H1 (cell line): ENCODE measurements around the gene DTNB. TPM values are rescaled to one million over a fixed set of nuclear protein-coding genes. Genes with fewer than 3 reads are reported as not detected.
A peak's percentile ranks its signal among the peaks of the same experiment; 100 is the strongest.

Source experiments
- CTCF ChIA-PET: fragments of 300-600 bp; sonication (Branson Sonifier 250); formaldehyde crosslinking; loops from one replicate; lab custom pipeline; 2021; ENCODE audit not compliant: partially characterized antibody; lab: Charles Lee
- POLR2A ChIA-PET: fragments of 300-600 bp; sonication (Branson Sonifier 250); formaldehyde crosslinking; loops from one replicate; lab custom pipeline; 2021; ENCODE audit warnings: inconsistent platforms; ENCODE audit not compliant: partially characterized antibody; lab: Charles Lee
- DNase-seq, 2 experiments: peaks; one replicate each; pipeline versions ENCODE4 v3.0.0 to v3.0.0-alpha.2; 2010 to 2022; ENCODE audit warnings: low spot score in 2 of 2, low read depth in 1 of 2, mixed read lengths in 1 of 2
- FAIRE-seq: peaks from 2 replicates; lab custom pipeline; 2011; peaks lifted over from hg19 to GRCh38; lab: Jason Lieb, UNC
- H2AFZ ChIP-seq: 2 replicates; pipeline ENCODE4 v1.8.1; 2012; ENCODE audit warnings: low read length, inconsistent platforms
- H2AK5ac ChIP-seq: 2 replicates; pipeline ENCODE4 v1.6.1; 2013; ENCODE audit warnings: low read depth, low read length
- H2BK120ac ChIP-seq: replicated peaks from 2 replicates; pipeline ENCODE3; 2013; ENCODE audit warnings: low read depth, low read length, inconsistent platforms
- H2BK12ac ChIP-seq: 2 replicates; pipeline ENCODE4 v1.6.1; 2013; ENCODE audit warnings: low read depth, low read length
- H2BK15ac ChIP-seq: 2 replicates; pipeline ENCODE4 v1.6.1; 2013; ENCODE audit warnings: low read length
- H2BK20ac ChIP-seq: 2 replicates; pipeline ENCODE4 v1.6.1; 2013; ENCODE audit warnings: low read length
- H2BK5ac ChIP-seq: 2 replicates; pipeline ENCODE4 v1.6.1; 2013; ENCODE audit warnings: low read depth, low read length
- H3K14ac ChIP-seq: 2 replicates; pipeline ENCODE4 v1.6.1; 2013; ENCODE audit warnings: inconsistent platforms; ENCODE audit not compliant: insufficient read length
- H3K18ac ChIP-seq: 2 replicates; pipeline ENCODE4 v1.6.1; 2013; ENCODE audit warnings: low read length; ENCODE audit errors: extremely low read depth
- H3K23ac ChIP-seq: 2 replicates; pipeline ENCODE4 v1.6.1; 2013; ENCODE audit warnings: inconsistent platforms; ENCODE audit not compliant: insufficient read length
- H3K23me2 ChIP-seq: 2 replicates; pipeline ENCODE4 v1.6.1; 2013; ENCODE audit warnings: low read depth, low read length
- H3K27ac ChIP-seq: 2 replicates; pipeline ENCODE4 v1.6.1; 2011; ENCODE audit warnings: low read depth, low read length, inconsistent platforms
- H3K27me3 ChIP-seq, 4 experiments: replicated peaks in 1 of 4; 1 replicate in 1 of 4; 2 replicates in 3 of 4; pipeline versions ENCODE4 v1.6.1 to v1.8.1; 2011 to 2013; ENCODE audit warnings: low read length in 3 of 4, mild to moderate bottlenecking in 3 of 4, inconsistent platforms in 2 of 4, mixed read lengths in 2 of 4, moderate library complexity in 1 of 4; ENCODE audit not compliant: control insufficient read depth in 3 of 4, insufficient read depth in 3 of 4; ENCODE audit errors: extremely low read depth in 1 of 4
- H3K36me3 ChIP-seq, 4 experiments: 2 replicates each; pipeline versions ENCODE4 v1.6.1 to v1.8.1; 2011 to 2013; ENCODE audit warnings: mild to moderate bottlenecking in 4 of 4, low read length in 3 of 4, moderate library complexity in 2 of 4, control low read depth in 1 of 4, inconsistent platforms in 1 of 4; ENCODE audit not compliant: insufficient read depth in 4 of 4, control insufficient read depth in 2 of 4
- H3K4ac ChIP-seq: replicated peaks from 2 replicates; pipeline ENCODE3; 2013; ENCODE audit warnings: low read length, low read depth, mixed read lengths, inconsistent platforms; ENCODE audit not compliant: insufficient read length
- H3K4me1 ChIP-seq, 4 experiments: replicated peaks in 1 of 4; 1 replicate in 1 of 4; 2 replicates in 3 of 4; pipeline versions ENCODE4 v1.6.1 to v1.8.1; 2011 to 2013; ENCODE audit warnings: low read length in 3 of 4, inconsistent platforms in 2 of 4, mixed read lengths in 1 of 4; ENCODE audit not compliant: insufficient read depth in 4 of 4, control insufficient read depth in 3 of 4
- H3K4me2 ChIP-seq, 2 experiments: 2 replicates each; pipeline versions ENCODE4 v1.6.1 to v1.8.1; 2011 to 2013; ENCODE audit warnings: low read depth in 2 of 2, low read length in 2 of 2, control low read depth in 1 of 2, inconsistent platforms in 1 of 2, mild to moderate bottlenecking in 1 of 2; ENCODE audit not compliant: insufficient read depth in 1 of 2
- H3K4me3 ChIP-seq, 4 experiments: fragments of 200-600, 300-600 bp in 1 of 4; sonication (generic), shearing (Covaris generic), sonication (Bioruptor Twin) in 1 of 4; 2 replicates each; pipeline versions ENCODE4 v1.5.1 to v1.8.1; 2011 to 2016; ENCODE audit warnings: low read length in 4 of 4, low read depth in 3 of 4, control low read depth in 2 of 4, inconsistent platforms in 2 of 4, mild to moderate bottlenecking in 2 of 4, mixed read lengths in 1 of 4, moderate library complexity in 1 of 4; ENCODE audit not compliant: insufficient read depth in 2 of 4; ENCODE audit errors: extremely low read depth in 1 of 4
- H3K56ac ChIP-seq: replicated peaks from 2 replicates; pipeline ENCODE3; 2013; ENCODE audit warnings: low read depth, mild to moderate bottlenecking, mixed read lengths, low read length, inconsistent platforms; ENCODE audit not compliant: insufficient read length
- H3K79me1 ChIP-seq: 2 replicates; pipeline ENCODE4 v1.6.1; 2013; ENCODE audit warnings: low read depth, low read length, control low read depth
- H3K79me2 ChIP-seq, 2 experiments: 2 replicates each; pipeline versions ENCODE4 v1.6.1 to v1.8.1; 2012 to 2013; ENCODE audit warnings: low read length in 2 of 2, mild to moderate bottlenecking in 2 of 2, inconsistent platforms in 1 of 2; ENCODE audit not compliant: insufficient read depth in 2 of 2, control insufficient read depth in 1 of 2
- H3K9ac ChIP-seq, 4 experiments: replicated peaks in 1 of 4; 1 replicate in 1 of 4; 2 replicates in 3 of 4; pipeline versions ENCODE4 v1.6.1 to v1.8.1; 2011 to 2013; ENCODE audit warnings: low read depth in 3 of 4, low read length in 3 of 4, control low read depth in 2 of 4, mild to moderate bottlenecking in 2 of 4, moderate library complexity in 2 of 4, inconsistent platforms in 1 of 4; ENCODE audit errors: extremely low read depth in 1 of 4
- H3K9me3 ChIP-seq, 2 experiments: 2 replicates each; pipeline versions ENCODE4 v1.6.1 to v1.8.1; 2012 to 2013; ENCODE audit warnings: mild to moderate bottlenecking in 2 of 2, moderate library complexity in 2 of 2, control low read depth in 1 of 2, inconsistent platforms in 1 of 2, low read depth in 1 of 2, low read length in 1 of 2, mixed read lengths in 1 of 2; ENCODE audit not compliant: insufficient read depth in 2 of 2
- H4K20me1 ChIP-seq, 2 experiments: replicated peaks in 1 of 2; 2 replicates each; pipeline versions ENCODE3 to v1.8.1; 2011 to 2013; ENCODE audit warnings: inconsistent platforms in 2 of 2, low read length in 2 of 2, mild to moderate bottlenecking in 1 of 2; ENCODE audit not compliant: insufficient read depth in 2 of 2, control insufficient read depth in 1 of 2
- H4K5ac ChIP-seq: 2 replicates; pipeline ENCODE4 v1.6.1; 2013; ENCODE audit warnings: low read length, low read depth, mixed read lengths, inconsistent platforms; ENCODE audit not compliant: insufficient read length
- H4K8ac ChIP-seq: 2 replicates; pipeline ENCODE4 v1.8.0; 2013; ENCODE audit warnings: mild to moderate bottlenecking, moderate library complexity, low read length, inconsistent platforms; ENCODE audit not compliant: insufficient read depth; ENCODE audit errors: extremely low read depth
- H4K91ac ChIP-seq: replicated peaks from 2 replicates; pipeline ENCODE3; 2013; ENCODE audit warnings: low read length, mixed read lengths, inconsistent platforms; ENCODE audit not compliant: insufficient read length
- BACH1 ChIP-seq: IDR thresholded peaks from 2 replicates; pipeline ENCODE4 v1.6.1; 2012; ENCODE audit warnings: low read length, improper control_type of control experiment
- CEBPB ChIP-seq: IDR thresholded peaks from 2 replicates; pipeline ENCODE4 v1.6.1; 2012; ENCODE audit warnings: low read depth, low read length
- CHD2 ChIP-seq: IDR thresholded peaks from 2 replicates; pipeline ENCODE4 v1.6.1; 2012; ENCODE audit warnings: low read length, improper control_type of control experiment
- CREB1 ChIP-seq: IDR thresholded peaks from 2 replicates; pipeline ENCODE4 v1.6.1; 2012; ENCODE audit warnings: inconsistent platforms
- EZH2 ChIP-seq: fragments of 200-600 bp; sonication (generic); IDR thresholded peaks from 2 replicates; pipeline ENCODE4 v1.7.1; 2012; ENCODE audit warnings: low read depth, mild to moderate bottlenecking, moderate library complexity, low read length, inconsistent platforms; ENCODE audit not compliant: severe bottlenecking
- HDAC2 ChIP-seq, 2 experiments: fragments of 300-600 bp in 1 of 2; sonication (generic) in 1 of 2; IDR thresholded peaks; 2 replicates each; pipeline ENCODE4 v1.6.1; 2011 to 2012; ENCODE audit warnings: low read depth in 2 of 2, low read length in 2 of 2, mild to moderate bottlenecking in 2 of 2, moderate library complexity in 2 of 2, borderline replicate concordance in 1 of 2, inconsistent platforms in 1 of 2
- NRF1 ChIP-seq: IDR thresholded peaks from 2 replicates; pipeline ENCODE4 v1.6.1; 2011; ENCODE audit warnings: mild to moderate bottlenecking, low read depth, low read length, improper control_type of control experiment
- POLR2A ChIP-seq, 2 experiments: IDR thresholded peaks; 1 replicate in 1 of 2; 2 replicates in 1 of 2; pipeline ENCODE4 v1.6.1; 2011; ENCODE audit warnings: low read depth in 2 of 2, low read length in 2 of 2, mild to moderate bottlenecking in 2 of 2; ENCODE audit errors: control extremely low read depth in 1 of 2
- RAD21 ChIP-seq, 2 experiments: IDR thresholded peaks in 1 of 2; conservative IDR thresholded peaks in 1 of 2; 2 replicates each; pipeline ENCODE4 v1.6.1; 2011; ENCODE audit warnings: low read depth in 2 of 2, low read length in 2 of 2, improper control_type of control experiment in 1 of 2, inconsistent platforms in 1 of 2, mild to moderate bottlenecking in 1 of 2, moderate library complexity in 1 of 2
- SAP30 ChIP-seq: fragments of 300-600 bp; sonication (generic); IDR thresholded peaks from 2 replicates; pipeline ENCODE4 v1.7.1; 2012; ENCODE audit warnings: low read length, moderate library complexity, mild to moderate bottlenecking, inconsistent platforms; ENCODE audit not compliant: insufficient read depth, insufficient replicate concordance
- SP1 ChIP-seq: IDR thresholded peaks from 2 replicates; pipeline ENCODE4 v1.6.1; 2011; ENCODE audit warnings: low read depth, low read length
- SRF ChIP-seq: IDR thresholded peaks from 2 replicates; pipeline ENCODE4 v1.6.1; 2011; ENCODE audit warnings: mild to moderate bottlenecking, low read depth, low read length, moderate library complexity
- ZNF274 ChIP-seq: IDR thresholded peaks from 2 replicates; pipeline ENCODE4 v1.7.0; 2012; ENCODE audit warnings: low read length, borderline replicate concordance; ENCODE audit errors: extremely low read depth
- WGBS, 2 experiments: shearing (Covaris generic) in 1 of 2; methylation state at CpG; one replicate each; pipeline versions ENCODE4 v1.1.6 to v1.1.7; 2013 to 2015; ENCODE audit warnings: low lambda C conversion rate in 2 of 2, mixed read lengths in 2 of 2, inconsistent platforms in 1 of 2, low coverage in 1 of 2, missing lambda C conversion rate in 1 of 2; ENCODE audit not compliant: insufficient replicate concordance in 2 of 2, insufficient coverage in 1 of 2, insufficient read length in 1 of 2; ENCODE audit errors: extremely low coverage in 1 of 2, missing lambda C conversion rate in 1 of 2; 5-methylcytosine and 5-hydroxymethylcytosine counted together
- polyA plus RNA-seq, 7 experiments: library from polyadenylated mRNA; depleted of rRNA in 3 of 7; stranded (reverse) in 5 of 7; unstranded in 2 of 7; fragments of >200 nt in 5 of 7; fragments of 200-250 nt in 2 of 7; gene quantifications; 1 replicate in 5 of 7; 2 replicates in 1 of 7; 4 replicates in 1 of 7; pipeline versions ENCODE4 v1.2.1 to v1.2.3, GENCODE V29; 2011 to 2013; ENCODE audit warnings: missing spikeins in 2 of 7, mixed read lengths in 2 of 7
- total RNA-seq: library from RNA; stranded (reverse); fragmentation: NEBNext Ultra II Directional; extraction: Animal tissue kit (Norgen Biotek cat#: 25700); gene quantifications from 2 replicates; pipeline ENCODE4 v1.2.1, GENCODE V29; 2021

Gene DTNB
- total and polyA plus RNA-seq, 2 of the 8 experiments (the other 6 are each of a cell fraction or from before 2014, with no cell fraction given): 39.6 to 49.5 TPM

DNA sequence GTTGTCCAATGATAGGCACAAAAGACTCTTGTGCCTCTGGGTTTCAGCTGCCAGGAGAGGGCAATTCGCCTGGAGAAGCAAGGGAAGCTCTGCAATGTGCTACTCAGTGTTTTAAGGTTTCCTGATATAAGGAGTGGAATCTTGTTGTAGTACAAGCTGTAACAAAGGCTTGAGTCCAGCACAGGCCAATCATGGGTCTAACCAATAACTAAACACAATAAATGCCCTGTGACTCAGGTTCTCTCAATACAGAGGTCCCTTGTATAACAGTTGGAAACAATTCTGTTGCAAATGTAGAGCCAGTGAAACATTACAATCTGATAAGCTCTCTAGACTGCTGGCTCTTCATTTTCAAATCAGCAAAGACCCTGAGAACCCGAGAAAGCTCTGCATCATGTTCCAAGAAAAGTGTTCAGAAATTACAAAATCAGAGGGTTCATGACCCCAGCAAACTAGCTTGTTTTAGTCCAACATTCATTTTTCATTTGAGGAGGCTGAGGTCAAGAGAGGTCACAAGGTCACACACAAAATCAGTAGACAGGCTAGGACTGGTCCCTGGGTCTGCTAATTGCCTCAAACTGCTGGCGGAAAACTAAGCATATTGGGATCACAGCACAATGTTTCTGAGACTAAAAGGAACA, 272.7 kb downstream of the DTNB start:
- H3K79me2 ChIP-seq: no peaks in the 10 kb centered on the region
- 83% methylated on average over 3 of the region's 3 CpGs; no CpG with 5 or more reads in 1 of the 2 experiments for WGBS, 2 experiments
- POLR2A ChIA-PET: no interaction called here
- TF ChIP-seq ZNF274 (no peak), BACH1 (no peak), NRF1 (no peak), CEBPB (no peak), EZH2 (no peak), RAD21 (IDR thresholded peaks at IDR 0.05 in 1 of 2, conservative IDR thresholded peaks at IDR 0.05 in 1 of 2; ENCODE audit: low read depth in 2 of 2, low read length in 2 of 2) (no peak), CHD2 (no peak), SRF (no peak), SAP30 (no peak), HDAC2 (IDR thresholded peaks at IDR 0.05; ENCODE audit: borderline replicate concordance in 1 of 2, low read depth in 2 of 2, low read length in 2 of 2) (no peak), POLR2A (IDR thresholded peaks at IDR 0.05; ENCODE audit: control extremely low read depth in 1 of 2, low read depth in 2 of 2, low read length in 2 of 2) (no peak), CREB1 (no peak), SP1 (no peak)

More for the DNA sequence above, 272.7 kb downstream of the DTNB start:
- peaks cover 0 to 4% of the 10 kb centered on the region in 2 experiments for H4K20me1 ChIP-seq
- no peaks in the 10 kb centered on the region for H3K9me3 ChIP-seq
- H4K5ac ChIP-seq: no peak overlapping the region
- H3K23ac ChIP-seq: no peak overlapping the region
- no peaks in the 10 kb centered on the region for H3K36me3 ChIP-seq
- no peak overlapping the region for H3K27ac ChIP-seq
- no peak overlapping the region for H3K56ac ChIP-seq
- H2BK12ac ChIP-seq: no peak overlapping the region
- H2AK5ac ChIP-seq: no peak overlapping the region
- FAIRE-seq (no peak), DNase-seq (no peak)
- no peak overlapping the region for H2BK15ac ChIP-seq
- H2BK20ac ChIP-seq: 0 out of 2 replicates have a peak overlapping the region, but pooled peaks have one; percentile 6
- H3K9ac ChIP-seq: no peak overlapping the region
- peak overlapping the region in 1 of 2 experiments; percentile 6; a peak in 1 of 4 replicates for H3K4me2 ChIP-seq
- H3K4me1 ChIP-seq: peaks cover 0 to 3% (median 0%) of the 10 kb centered on the region in 4 experiments; a peak in 3 of 7 replicates
- no peak overlapping the region for H2BK120ac ChIP-seq
- H3K4me3 ChIP-seq: no peak overlapping the region
- no peak overlapping the region for H3K4ac ChIP-seq
- no peak overlapping the region for H4K91ac ChIP-seq
- no peak overlapping the region for H2BK5ac ChIP-seq
- H3K14ac ChIP-seq: no peak overlapping the region
- H2AFZ ChIP-seq: no peak overlapping the region
- no peak overlapping the region for H4K8ac ChIP-seq
- no peaks in the 10 kb centered on the region for H3K23me2 ChIP-seq
- CTCF ChIA-PET: interaction anchor here (0.8 to 1.3 kb wide), 4 partner anchors 17 to 35 kb away, joined by 3 to 5 read pairs (median 4); no protein-coding TSS in a partner anchor
- H3K27me3 ChIP-seq: no peaks in the 10 kb centered on the region
- H3K18ac ChIP-seq: no peak overlapping the region
- H3K79me1 ChIP-seq: no peaks in the 10 kb centered on the region
